ENCODE data around the gene ENPP6. TPM values are rescaled to one million over a fixed set of nuclear protein-coding genes. Genes with fewer than 3 reads are reported as not detected.

The ENPP6 gene
- total RNA-seq, 1 donor from 2014 or later = not detected

DNA sequence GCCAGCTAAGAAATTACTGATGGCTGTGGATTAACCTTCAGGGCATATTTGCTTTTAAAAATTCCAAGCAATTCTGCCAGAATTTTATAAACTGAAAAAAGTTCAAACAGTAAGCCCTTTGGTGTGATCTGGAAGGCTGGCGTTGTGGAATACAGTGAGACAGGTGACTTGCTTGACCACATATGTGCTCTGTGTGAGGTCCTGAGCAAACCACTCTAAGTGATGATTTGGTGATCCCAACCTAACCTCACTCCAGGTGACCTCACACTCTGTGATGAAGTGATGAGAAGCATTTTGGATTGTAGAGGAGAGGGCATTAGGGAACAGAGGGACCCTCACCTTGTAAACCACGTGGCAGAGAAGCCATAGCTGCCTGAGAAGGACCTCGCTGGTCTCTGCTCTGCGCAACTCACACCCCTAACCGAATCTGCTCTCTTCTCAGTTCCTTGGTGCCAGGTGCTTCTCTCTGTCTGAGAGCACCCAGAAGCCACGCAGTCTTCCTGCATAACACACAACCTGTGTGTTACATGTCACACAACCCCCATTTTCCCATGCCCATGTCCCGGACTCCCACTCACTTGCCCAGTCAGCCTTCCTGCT lies 106.3 kb downstream of the ENPP6 start:
- Mint-ChIP-seq H3K36me3 (ENCODE audit: low read depth) (no peaks in the 10 kb centered on the region), H3K4me3 (no peak overlapping the region), H3K9me3 (no peaks in the 10 kb centered on the region), H3K27me3 (ENCODE audit: low read depth) (no peaks in the 10 kb centered on the region), H3K27ac (ENCODE audit: unreplicated experiment) (no peak overlapping the region), H3K4me1 (no peaks in the 10 kb centered on the region)
- TF ChIP-seq, protein P1, sequence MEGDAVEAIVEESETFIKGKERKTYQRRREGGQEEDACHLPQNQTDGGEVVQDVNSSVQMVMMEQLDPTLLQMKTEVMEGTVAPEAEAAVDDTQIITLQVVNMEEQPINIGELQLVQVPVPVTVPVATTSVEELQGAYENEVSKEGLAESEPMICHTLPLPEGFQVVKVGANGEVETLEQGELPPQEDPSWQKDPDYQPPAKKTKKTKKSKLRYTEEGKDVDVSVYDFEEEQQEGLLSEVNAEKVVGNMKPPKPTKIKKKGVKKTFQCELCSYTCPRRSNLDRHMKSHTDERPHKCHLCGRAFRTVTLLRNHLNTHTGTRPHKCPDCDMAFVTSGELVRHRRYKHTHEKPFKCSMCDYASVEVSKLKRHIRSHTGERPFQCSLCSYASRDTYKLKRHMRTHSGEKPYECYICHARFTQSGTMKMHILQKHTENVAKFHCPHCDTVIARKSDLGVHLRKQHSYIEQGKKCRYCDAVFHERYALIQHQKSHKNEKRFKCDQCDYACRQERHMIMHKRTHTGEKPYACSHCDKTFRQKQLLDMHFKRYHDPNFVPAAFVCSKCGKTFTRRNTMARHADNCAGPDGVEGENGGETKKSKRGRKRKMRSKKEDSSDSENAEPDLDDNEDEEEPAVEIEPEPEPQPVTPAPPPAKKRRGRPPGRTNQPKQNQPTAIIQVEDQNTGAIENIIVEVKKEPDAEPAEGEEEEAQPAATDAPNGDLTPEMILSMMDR (conservative IDR thresholded peaks at IDR 0.05) = no peak
- no peak for DNase-seq (ENCODE audit: low read depth, low spot score)

DNA sequence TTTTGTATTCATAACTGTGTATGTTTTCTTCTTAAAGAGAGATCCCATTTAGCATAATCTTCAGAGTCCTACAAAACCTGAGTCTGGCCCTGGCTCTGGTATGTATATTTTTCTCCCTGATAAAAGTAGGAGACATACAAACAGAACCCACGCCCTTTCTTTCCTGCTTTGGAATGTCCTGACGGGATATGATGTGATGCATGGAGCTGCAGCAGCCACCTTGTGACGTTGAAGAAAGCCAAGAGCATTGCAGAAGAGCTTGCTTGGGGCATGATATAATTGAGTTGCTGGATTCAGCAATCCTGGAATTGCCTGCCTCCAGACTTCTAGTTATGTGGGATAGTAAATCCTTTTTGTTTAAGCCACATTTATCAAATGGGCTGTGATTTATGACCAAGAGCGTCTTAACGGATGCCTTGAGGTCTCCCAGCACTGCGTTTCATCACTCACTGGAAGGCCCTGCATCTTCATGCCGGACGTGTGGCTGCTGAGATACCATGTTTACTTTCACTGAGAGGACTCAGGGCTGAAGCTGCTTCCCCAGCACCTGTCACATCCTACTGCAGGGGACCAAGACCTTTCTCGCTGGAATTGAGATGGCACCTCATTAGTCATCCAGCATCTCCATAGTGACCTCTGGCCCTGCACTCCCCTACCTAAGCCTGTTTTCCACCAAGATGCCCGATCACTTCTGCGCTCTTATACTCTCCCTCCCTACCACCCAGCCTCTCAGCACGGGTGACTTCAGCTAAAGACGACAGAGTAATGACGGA lies 107.0 kb downstream of the ENPP6 start:
- TF ChIP-seq, protein P1 (conservative IDR thresholded peaks at IDR 0.05) = no peak
- DNase-seq (ENCODE audit: low read depth, low spot score) = no peak
- Mint-ChIP-seq H3K36me3 (ENCODE audit: low read depth) (no peaks in the 10 kb centered on the region), H3K4me3 (no peak overlapping the region), H3K9me3 (no peaks in the 10 kb centered on the region), H3K27me3 (ENCODE audit: low read depth) (no peaks in the 10 kb centered on the region), H3K4me1 (no peaks in the 10 kb centered on the region), H3K27ac (ENCODE audit: unreplicated experiment) (no peak overlapping the region)

DNA sequence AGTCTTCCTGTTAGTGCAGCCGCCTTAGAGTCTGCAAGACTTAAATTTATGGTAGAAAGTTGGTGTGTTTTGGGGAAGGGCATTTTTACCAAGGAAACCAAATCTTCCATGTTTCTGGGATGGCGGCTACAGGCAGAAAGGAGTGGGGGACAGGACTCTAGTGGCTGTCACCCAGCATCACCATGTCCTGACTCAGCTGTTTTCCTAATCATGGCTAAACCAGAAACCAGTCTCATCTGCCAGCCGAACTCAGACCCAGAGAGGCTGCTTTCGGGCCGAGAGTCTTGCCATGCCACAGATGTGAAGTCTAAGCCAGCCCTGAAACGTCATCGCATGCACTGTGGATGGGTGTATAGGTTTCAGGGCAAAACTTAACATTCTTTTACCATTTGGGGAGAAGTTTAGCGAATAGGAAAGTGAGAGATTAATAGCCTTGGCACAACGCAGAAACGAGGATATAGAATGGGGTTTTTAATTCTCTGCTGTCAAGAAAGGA lies 109.6 kb downstream of the ENPP6 start:
- no peaks in the 10 kb centered on the region for H3K27me3 Mint-ChIP-seq (ENCODE audit: low read depth)
- H3K4me3 Mint-ChIP-seq = no peak overlapping the region
- no peaks in the 10 kb centered on the region for H3K36me3 Mint-ChIP-seq (ENCODE audit: low read depth)
- H3K4me1 Mint-ChIP-seq = peaks cover 9% of the 10 kb centered on the region
- peaks cover 4% of the 10 kb centered on the region for H3K9me3 Mint-ChIP-seq
- DNase-seq (ENCODE audit: low read depth, low spot score) = no peak
- TF ChIP-seq, protein P1 (conservative IDR thresholded peaks at IDR 0.05) = no peak
- H3K27ac Mint-ChIP-seq (ENCODE audit: unreplicated experiment) = no peak overlapping the region

DNA sequence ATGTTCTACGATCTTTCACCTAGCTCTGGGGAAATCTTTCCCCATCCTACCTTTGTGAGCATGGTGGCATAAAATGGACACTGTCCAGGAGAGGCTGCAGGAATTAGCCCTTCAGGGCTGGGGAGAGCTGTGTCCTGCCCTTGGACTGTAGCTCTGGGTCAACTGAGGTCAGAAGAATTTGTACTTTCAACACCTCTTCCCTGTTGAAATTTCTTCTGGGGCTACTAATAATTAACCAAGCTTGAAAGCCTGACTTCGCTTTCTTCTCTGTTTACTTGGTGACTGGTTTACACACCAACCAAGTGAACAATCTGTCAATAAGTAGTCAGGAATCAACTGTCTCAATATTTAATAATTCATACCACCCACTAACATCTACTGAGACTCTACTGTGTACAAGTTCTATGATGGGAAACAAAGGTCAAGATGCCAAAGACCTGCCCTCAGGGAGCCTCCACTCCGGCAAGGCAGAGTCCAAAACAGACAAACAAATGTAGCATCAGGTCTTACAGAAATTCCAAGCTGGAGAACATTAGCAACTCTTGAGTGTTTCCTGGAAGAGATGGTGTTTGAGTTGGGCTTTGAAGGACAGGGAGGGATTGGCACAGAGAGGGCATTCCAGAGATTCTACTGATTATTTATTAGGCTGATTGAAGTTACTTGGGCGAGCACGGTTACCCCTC lies 113.1 kb downstream of the ENPP6 start:
- no peak overlapping the region for H3K4me3 Mint-ChIP-seq
- no peaks in the 10 kb centered on the region for H3K27me3 Mint-ChIP-seq (ENCODE audit: low read depth)
- TF ChIP-seq, protein P1 (conservative IDR thresholded peaks at IDR 0.05) = no peak
- no peaks in the 10 kb centered on the region for H3K36me3 Mint-ChIP-seq (ENCODE audit: low read depth)
- H3K4me1 Mint-ChIP-seq = peaks cover 9% of the 10 kb centered on the region
- no peak for DNase-seq (ENCODE audit: low read depth, low spot score)
- peaks cover 4% of the 10 kb centered on the region for H3K9me3 Mint-ChIP-seq
- no peak overlapping the region for H3K27ac Mint-ChIP-seq (ENCODE audit: unreplicated experiment)

DNA sequence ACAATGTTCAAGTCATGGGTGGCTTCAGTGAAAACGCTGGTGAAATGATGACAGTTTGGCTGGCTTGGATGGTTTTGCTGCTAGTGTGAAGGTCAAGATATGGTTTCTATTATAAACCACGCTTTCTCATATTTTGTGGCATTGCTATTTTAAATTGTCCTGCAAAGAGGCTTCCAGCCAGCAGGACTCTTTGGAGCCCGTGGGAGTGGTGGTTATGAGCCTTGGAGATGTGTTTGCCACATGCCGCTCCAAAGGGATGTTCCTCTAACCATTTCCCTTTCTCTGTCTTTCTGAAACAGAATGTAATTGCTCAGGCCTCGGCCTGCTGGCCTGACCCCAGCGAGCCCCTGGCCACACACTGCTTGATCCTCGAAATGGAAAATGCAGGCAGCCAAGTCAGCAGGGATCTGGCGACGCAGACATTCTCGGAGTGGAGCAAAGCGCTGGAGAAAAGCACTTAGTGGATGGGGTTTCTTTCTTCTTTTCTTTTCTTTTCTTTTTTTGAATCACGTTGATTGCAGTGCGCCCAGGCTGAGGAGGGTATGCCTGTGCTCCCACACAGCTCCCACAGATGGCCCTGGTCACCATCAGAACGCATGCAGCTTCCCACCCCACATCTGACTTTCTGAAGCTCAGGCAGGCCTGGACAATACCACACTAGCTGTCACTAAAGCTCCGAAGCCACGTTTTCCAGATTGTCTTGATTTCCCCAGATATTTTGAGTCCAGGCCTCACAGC lies 114.0 kb downstream of the ENPP6 start:
- H3K4me1 Mint-ChIP-seq = peaks cover 9% of the 10 kb centered on the region

More for the DNA sequence above, 114.0 kb downstream of the ENPP6 start:
- Mint-ChIP-seq H3K36me3 (ENCODE audit: low read depth) (no peaks in the 10 kb centered on the region), H3K27me3 (ENCODE audit: low read depth) (no peaks in the 10 kb centered on the region), H3K9me3 (peaks cover 4% of the 10 kb centered on the region), H3K27ac (ENCODE audit: unreplicated experiment) (no peak overlapping the region), H3K4me3 (no peak overlapping the region)
- TF ChIP-seq, protein P1 (conservative IDR thresholded peaks at IDR 0.05) = no peak
- DNase-seq (ENCODE audit: low read depth, low spot score) = no peak
